DOHH2 (cell line): Measurements from ENCODE around the gene GLMP.

Source experiments
- H3F3A ChIP-seq: fragments of 200-600 bp; sonication (generic), shearing (Covaris generic); 2 replicates; pipeline ENCODE4 v1.6.0; 2016; ENCODE audit warnings: antibody characterized with exemption, mild to moderate bottlenecking; ENCODE audit not compliant: control insufficient read depth, insufficient read depth
- H3K27ac ChIP-seq: fragments of 200-600 bp; sonication (generic); 2 replicates; pipeline ENCODE4 v1.5.1; 2014; ENCODE audit warnings: low read depth, mild to moderate bottlenecking, low read length, moderate library complexity
- H3K27me3 ChIP-seq: fragments of 200-600 bp; sonication (generic); 2 replicates; pipeline ENCODE4 v1.6.1; 2014; ENCODE audit warnings: mild to moderate bottlenecking, low read length, mixed read lengths; ENCODE audit not compliant: control insufficient read depth
- H3K36me3 ChIP-seq: fragments of 200-600 bp; sonication (generic); 2 replicates; pipeline ENCODE4 v1.6.1; 2014; ENCODE audit warnings: mild to moderate bottlenecking, low read length, moderate library complexity, mixed read lengths; ENCODE audit not compliant: control insufficient read depth
- H3K4me1 ChIP-seq: fragments of 200-600 bp; sonication (generic); 2 replicates; pipeline ENCODE4 v1.6.1; 2014; ENCODE audit warnings: mild to moderate bottlenecking, low read length, mixed read lengths; ENCODE audit not compliant: control insufficient read depth
- H3K4me2 ChIP-seq: fragments of 200-600 bp; sonication (generic); 2 replicates; pipeline ENCODE4 v1.6.0; 2014; ENCODE audit warnings: mild to moderate bottlenecking, low read length, moderate library complexity
- H3K4me3 ChIP-seq: fragments of 200-600 bp; sonication (generic); 2 replicates; pipeline ENCODE4 v1.5.1; 2014; ENCODE audit warnings: mild to moderate bottlenecking, low read length, mixed read lengths
- H3K79me2 ChIP-seq: fragments of 200-600 bp; sonication (generic); 2 replicates; pipeline ENCODE4 v1.6.1; 2014; ENCODE audit warnings: mild to moderate bottlenecking, low read length, mixed read lengths; ENCODE audit not compliant: control insufficient read depth
- H3K9me2 ChIP-seq: fragments of 200-600 bp; sonication (generic); replicated peaks from 2 replicates; pipeline ENCODE4 v1.6.1; 2014; ENCODE audit warnings: mild to moderate bottlenecking, low read length, mixed read lengths; ENCODE audit not compliant: control insufficient read depth
- H3K9me3 ChIP-seq: fragments of 200-600 bp; sonication (generic); 2 replicates; pipeline ENCODE4 v1.6.1; 2014; ENCODE audit warnings: antibody characterized with exemption, low read length, mixed read lengths; ENCODE audit not compliant: control insufficient read depth, insufficient read depth
- H4K20me1 ChIP-seq: fragments of 200-600 bp; sonication (generic); 2 replicates; pipeline ENCODE4 v1.6.0; 2014; ENCODE audit warnings: low read depth, mild to moderate bottlenecking, antibody characterized with exemption, low read length, moderate library complexity; ENCODE audit not compliant: control insufficient read depth, insufficient read depth
- CTCF ChIP-seq: fragments of 200-600 bp; sonication (generic); IDR thresholded peaks from one replicate; pipeline ENCODE4 v1.5.1; 2014; ENCODE audit warnings: antibody characterized with exemption, mild to moderate bottlenecking, low read depth, low read length; ENCODE audit not compliant: poor library complexity, severe bottlenecking
- EZH2phosphoT487 ChIP-seq: fragments of 200-600 bp; sonication (generic); IDR thresholded peaks from 2 replicates; pipeline ENCODE4 v1.6.1; 2017; ENCODE audit warnings: borderline replicate concordance, mild to moderate bottlenecking, antibody characterized with exemption, low read length, moderate library complexity, mixed read lengths

Gene GLMP

GRCh38 chr1:156249593-156249992, 45.9 kb downstream of the GLMP start:
- TF ChIP-seq CTCF (no peak), EZH2phosphoT487 (no peak)
- no peaks in the 10 kb centered on the region for H4K20me1 ChIP-seq
- H3K27me3 ChIP-seq: peaks cover 11% of the 10 kb centered on the region
- no peaks in the 10 kb centered on the region for H3K79me2 ChIP-seq
- H3K9me3 ChIP-seq: no peaks in the 10 kb centered on the region
- no peak overlapping the region for H3K4me2 ChIP-seq
- H3K9me2 ChIP-seq: no peaks in the 10 kb centered on the region
- no peak overlapping the region for H3K27ac ChIP-seq
- peaks cover 6% of the 10 kb centered on the region for H3F3A ChIP-seq
- peaks cover 18% of the 10 kb centered on the region for H3K4me1 ChIP-seq
- H3K4me3 ChIP-seq: no peak overlapping the region
- peaks cover 52% of the 10 kb centered on the region for H3K36me3 ChIP-seq

GRCh38 chr1:156248323-156248683, 47.2 kb downstream of the GLMP start:
- Histone ChIP-seq H3K9me2 (no peaks in the 10 kb centered on the region), H3K9me3 (no peaks in the 10 kb centered on the region), H3K4me3 (no peak overlapping the region), H3K4me1 (peaks cover 18% of the 10 kb centered on the region), H3K79me2 (no peaks in the 10 kb centered on the region), H3K27ac (no peak overlapping the region), H3F3A (peaks cover 6% of the 10 kb centered on the region), H3K4me2 (no peak overlapping the region), H3K27me3 (peaks cover 11% of the 10 kb centered on the region), H4K20me1 (no peaks in the 10 kb centered on the region), H3K36me3 (peaks cover 41% of the 10 kb centered on the region)
- TF ChIP-seq EZH2phosphoT487 (no peak), CTCF (no peak)

- Histone ChIP-seq H3K4me1 (peaks cover 18% of the 10 kb centered on the region), H3K36me3 (peaks cover 35% of the 10 kb centered on the region), H3K9me2 (no peaks in the 10 kb centered on the region), H3K4me3 (no peak within 1 kb of the TSS), H3F3A (peaks cover 6% of the 10 kb centered on the region), H3K9me3 (no peaks in the 10 kb centered on the region), H3K79me2 (no peaks in the 10 kb centered on the region), H3K27me3 (peaks cover 11% of the 10 kb centered on the region), H4K20me1 (no peaks in the 10 kb centered on the region), H3K27ac (no peak within 1 kb of the TSS), H3K4me2 (no peak within 1 kb of the TSS)
- TF ChIP-seq CTCF: no peak
- no peak for TF ChIP-seq EZH2phosphoT487
Measured at GRCh38 chr1:156247460-156248322, 47.8 kb downstream of the GLMP start, which contains the start of gene PAQR6. TSS of gene PAQR6 (minus strand) at chr1:156248056. CDS start at chr1:156246731, 1,325 bp downstream.
